ENCODE results near the gene HPGD.

HPGD gene

GRCh38 chr4:174554231-174554728 lies 32.0 kb upstream of the HPGD start:
- TF ChIP-seq, protein P1, sequence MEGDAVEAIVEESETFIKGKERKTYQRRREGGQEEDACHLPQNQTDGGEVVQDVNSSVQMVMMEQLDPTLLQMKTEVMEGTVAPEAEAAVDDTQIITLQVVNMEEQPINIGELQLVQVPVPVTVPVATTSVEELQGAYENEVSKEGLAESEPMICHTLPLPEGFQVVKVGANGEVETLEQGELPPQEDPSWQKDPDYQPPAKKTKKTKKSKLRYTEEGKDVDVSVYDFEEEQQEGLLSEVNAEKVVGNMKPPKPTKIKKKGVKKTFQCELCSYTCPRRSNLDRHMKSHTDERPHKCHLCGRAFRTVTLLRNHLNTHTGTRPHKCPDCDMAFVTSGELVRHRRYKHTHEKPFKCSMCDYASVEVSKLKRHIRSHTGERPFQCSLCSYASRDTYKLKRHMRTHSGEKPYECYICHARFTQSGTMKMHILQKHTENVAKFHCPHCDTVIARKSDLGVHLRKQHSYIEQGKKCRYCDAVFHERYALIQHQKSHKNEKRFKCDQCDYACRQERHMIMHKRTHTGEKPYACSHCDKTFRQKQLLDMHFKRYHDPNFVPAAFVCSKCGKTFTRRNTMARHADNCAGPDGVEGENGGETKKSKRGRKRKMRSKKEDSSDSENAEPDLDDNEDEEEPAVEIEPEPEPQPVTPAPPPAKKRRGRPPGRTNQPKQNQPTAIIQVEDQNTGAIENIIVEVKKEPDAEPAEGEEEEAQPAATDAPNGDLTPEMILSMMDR (conservative IDR thresholded peaks at IDR 0.05; ENCODE audit: control insufficient read depth, insufficient read depth, low read depth, low read length), result no peak
- no peak overlapping the region for H3K4me3 ChIP-seq (ENCODE audit: control insufficient read depth, low read depth, low read length)
- DNase-seq (ENCODE audit: low read depth), result peak; percentile 12

DNA sequence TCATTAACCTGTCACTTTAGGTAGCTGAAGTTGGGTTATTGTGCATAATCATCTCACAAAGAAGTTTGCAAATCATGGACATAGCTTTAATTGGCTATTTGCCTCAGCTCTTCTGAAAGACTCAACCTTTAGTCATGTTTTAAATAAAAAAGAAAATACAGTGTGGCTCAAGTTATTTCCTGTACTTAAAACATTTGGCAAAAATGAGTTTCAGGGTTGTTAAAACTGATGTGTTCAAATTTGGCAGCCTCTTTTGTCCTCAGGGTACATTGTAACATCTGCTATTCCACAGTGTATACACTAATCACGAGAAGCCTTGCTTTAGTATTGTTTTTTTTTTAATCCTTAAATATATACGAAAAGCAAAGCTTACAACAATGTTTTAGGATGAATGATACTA lies 31.5 kb upstream of the HPGD start:
- H3K4me3 ChIP-seq (ENCODE audit: control insufficient read depth, low read depth, low read length), result no peak overlapping the region
- TF ChIP-seq, protein P1 (conservative IDR thresholded peaks at IDR 0.05; ENCODE audit: control insufficient read depth, insufficient read depth, low read depth, low read length), result no peak
- peak; percentile 88 for DNase-seq (ENCODE audit: low read depth)

GRCh38 chr4:174553031-174553430 lies 30.7 kb upstream of the HPGD start:
- DNase-seq (ENCODE audit: low read depth), result peak; percentile 43
- TF ChIP-seq, protein P1 (conservative IDR thresholded peaks at IDR 0.05; ENCODE audit: control insufficient read depth, insufficient read depth, low read depth, low read length), result no peak
- H3K4me3 ChIP-seq (ENCODE audit: control insufficient read depth, low read depth, low read length), result no peak overlapping the region

DNA sequence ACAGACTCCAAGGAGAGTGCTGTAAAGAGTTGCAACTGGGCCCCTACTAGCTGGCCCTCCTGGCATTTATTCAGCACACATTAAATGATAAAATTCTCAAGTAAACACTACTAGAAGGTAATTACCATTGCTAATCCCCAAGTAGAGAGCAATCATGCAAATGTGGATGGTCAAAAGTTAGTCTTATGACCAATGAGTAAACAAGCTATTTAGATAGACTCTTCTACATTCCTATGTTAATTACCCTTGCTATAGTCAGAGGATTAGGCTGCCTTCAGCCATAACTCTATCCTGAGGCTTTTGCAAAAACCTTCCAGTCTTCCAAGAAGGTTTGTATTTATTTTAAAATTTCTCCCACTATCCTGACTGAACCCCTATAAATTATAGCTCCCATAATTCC lies 28.3 kb upstream of the HPGD start:
- TF ChIP-seq, protein P1 (conservative IDR thresholded peaks at IDR 0.05; ENCODE audit: control insufficient read depth, insufficient read depth, low read depth, low read length), result no peak
- H3K4me3 ChIP-seq (ENCODE audit: control insufficient read depth, low read depth, low read length), result no peak overlapping the region
- DNase-seq (ENCODE audit: low read depth), result no peak

- TF ChIP-seq, protein P1 (conservative IDR thresholded peaks at IDR 0.05; ENCODE audit: control insufficient read depth, insufficient read depth, low read depth, low read length), result no peak
- no peak overlapping the region for H3K4me3 ChIP-seq (ENCODE audit: control insufficient read depth, low read depth, low read length)
- DNase-seq (ENCODE audit: low read depth), result peak; percentile 53
These were observed 27.4 kb upstream of the HPGD start for GRCh38 chr4:174549721-174550120.

DNA sequence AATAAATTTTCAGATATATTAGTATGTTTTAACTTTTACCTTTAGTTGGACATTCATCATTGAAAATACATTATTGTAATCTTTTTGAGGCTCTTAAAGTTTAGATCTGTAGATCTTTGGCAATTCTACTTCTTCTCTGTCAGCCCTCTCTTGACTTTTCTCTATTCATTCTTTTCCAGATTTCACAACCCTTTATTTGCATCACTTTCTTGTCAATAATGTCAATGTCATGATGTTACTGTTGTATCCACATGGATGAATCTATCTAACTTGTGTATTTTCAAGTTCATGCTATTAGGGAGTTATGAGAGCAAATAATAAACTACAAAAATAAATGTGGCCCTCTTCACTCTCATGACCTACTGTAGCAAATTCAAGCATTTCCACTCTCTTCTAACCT lies 23.0 kb upstream of the HPGD start:
- TF ChIP-seq, protein P1 (conservative IDR thresholded peaks at IDR 0.05; ENCODE audit: control insufficient read depth, insufficient read depth, low read depth, low read length), result no peak
- no peak overlapping the region for H3K4me3 ChIP-seq (ENCODE audit: control insufficient read depth, low read depth, low read length)
- DNase-seq (ENCODE audit: low read depth), result no peak

GRCh38 chr4:174544496-174544895 lies 22.2 kb upstream of the HPGD start:
- DNase-seq (ENCODE audit: low read depth), result no peak
- H3K4me3 ChIP-seq (ENCODE audit: control insufficient read depth, low read depth, low read length), result no peak overlapping the region
- TF ChIP-seq, protein P1 (conservative IDR thresholded peaks at IDR 0.05; ENCODE audit: control insufficient read depth, insufficient read depth, low read depth, low read length), result no peak
